ENCODE measurements around the gene LTK. TPM values are rescaled to one million over a fixed set of nuclear protein-coding genes. Genes with fewer than 3 reads are reported as not detected.

Gene LTK
- polyA plus RNA-seq, 3 donors: 0.12 TPM; not detected in 2

- under 1% methylated on average over 41 of the region's 41 CpGs for WGBS (ENCODE audit: insufficient coverage)
- H3K9ac ChIP-seq (ENCODE audit: insufficient read depth, low read length, poor library complexity, severe bottlenecking): peak overlapping the region; percentile 49
- peaks cover 58 to 86% (median 79%) of the 10 kb centered on the region in 3 donors for H3K27me3 Mint-ChIP-seq (ENCODE audit: low read depth in 3 of 3)
Observed at GRCh38 chr15:41493902-41494189, 19.8 kb downstream of the LTK start.

DNA sequence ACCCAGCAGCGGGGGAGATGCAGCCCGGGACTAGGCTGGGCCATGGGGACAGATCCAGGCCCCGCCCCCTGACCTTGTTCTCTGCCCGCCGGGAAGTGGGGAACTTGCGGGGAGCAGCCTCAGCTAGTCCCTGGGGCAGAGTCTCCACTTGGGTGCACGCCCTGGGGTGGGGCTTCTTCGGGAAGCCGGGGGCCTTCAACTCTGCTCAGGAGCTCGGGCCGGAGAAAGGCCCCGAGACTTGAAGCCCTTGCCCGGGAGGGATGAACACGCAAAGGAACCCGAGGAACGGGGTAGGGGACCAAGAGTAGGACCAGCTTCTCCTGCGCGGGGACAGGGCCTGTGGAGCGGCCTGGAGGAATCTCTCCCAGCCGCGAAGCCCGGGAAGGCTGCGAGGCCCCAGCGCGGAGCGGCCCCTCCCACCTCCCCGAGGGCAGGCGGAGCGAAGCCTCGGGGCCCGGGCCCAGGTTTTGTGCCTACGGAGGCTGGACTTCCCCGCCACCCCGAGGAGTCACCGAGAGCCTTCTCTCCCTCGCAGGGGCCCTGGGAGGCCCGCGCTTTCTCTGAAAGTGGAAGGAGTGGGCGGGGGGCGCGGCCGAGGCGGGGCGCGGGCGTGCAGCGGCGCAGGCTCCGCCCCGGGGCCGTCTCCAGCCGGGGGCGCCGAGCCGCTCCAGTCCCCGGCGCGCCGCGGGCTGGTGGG, 20.3 kb downstream of the LTK start, which contains the start of gene ITPKA:
TSS of gene ITPKA (plus strand) at position 670 of the 697 bp plus-strand sequence. CDS start 54 bp downstream, outside the sequence.
- Histone ChIP-seq H3K4me1 (ENCODE audit: control insufficient read depth in 1 of 2, insufficient read depth in 2 of 2, low read length in 2 of 2) (peaks cover 31 to 34% of the 10 kb centered on the region in 2 donors), H3K79me2 (ENCODE audit: insufficient read depth, low read length) (no peaks in the 10 kb centered on the region), H3K9me3 (replicated peaks in 1 of 2; ENCODE audit: control insufficient read depth in 1 of 2, insufficient read depth in 1 of 2, low read length in 2 of 2) (no peaks in the 10 kb centered on the region), H3K9ac (ENCODE audit: insufficient read depth, low read length, poor library complexity, severe bottlenecking) (peak within 1 kb of the TSS; percentile 64), H4K20me1 (ENCODE audit: insufficient read depth, low read length) (no peaks in the 10 kb centered on the region), H3K27me3 (ENCODE audit: control insufficient read depth in 2 of 2, insufficient read depth in 2 of 2, low read length in 2 of 2) (peaks cover 46 to 76% of the 10 kb centered on the region in 2 donors), H3K4me3 (replicated peaks in 1 of 3; ENCODE audit: low read depth in 2 of 3, low read length in 3 of 3) (peak within 1 kb of the TSS; percentile 47 to 90 (median 53)), H2AFZ (ENCODE audit: insufficient read depth, low read depth, low read length, poor library complexity, severe bottlenecking) (peak within 1 kb of the TSS; percentile 92), H3K4me2 (replicated peaks; ENCODE audit: extremely low read depth, low read length, poor library complexity, severe bottlenecking) (peak within 1 kb of the TSS; percentile 98), H3K36me3 (replicated peaks in 1 of 2; ENCODE audit: control insufficient read depth in 1 of 2, insufficient read depth in 2 of 2, low read length in 2 of 2) (no peaks in the 10 kb centered on the region), H3K27ac (ENCODE audit: low read depth in 1 of 2, low read length in 2 of 2) (no peak within 1 kb of the TSS)
- under 1% methylated on average over 57 of the region's 60 CpGs for WGBS (ENCODE audit: insufficient coverage)
- Mint-ChIP-seq H3K27me3 (ENCODE audit: low read depth in 3 of 3) (peaks cover 53 to 81% (median 74%) of the 10 kb centered on the region in 3 donors), H3K27ac (no peak within 1 kb of the TSS), H3K36me3 (peaks cover 4 to 7% of the 10 kb centered on the region in 2 donors), H3K4me1 (peaks cover 20% of the 10 kb centered on the region), H3K4me3 (peak within 1 kb of the TSS; percentile 86 to 92), H3K9me3 (peaks cover 0 to 22% (median 4%) of the 10 kb centered on the region in 7 donors)
- peak in 2 of 3 donors; percentile 32 to 57 for DNase-seq
- intact Hi-C loops (cut with micrococcal nuclease): no loop called here
- no peak for TF ChIP-seq CTCF (IDR thresholded peaks at IDR 0.05)

More at GRCh38 chr15:41493902-41494189, 19.8 kb downstream of the LTK start:
- no peak overlapping the region for H3K27ac ChIP-seq (ENCODE audit: low read depth in 1 of 2, low read length in 2 of 2)
- no peak for DNase-seq
- Mint-ChIP-seq H3K36me3 (peaks cover 4 to 7% of the 10 kb centered on the region in 2 donors), H3K4me1 (peaks cover 20% of the 10 kb centered on the region), H3K9me3 (peaks cover 0 to 23% (median 4%) of the 10 kb centered on the region in 7 donors), H3K27ac (no peak overlapping the region), H3K4me3 (peak overlapping the region; percentile 76 to 86)
- peak overlapping the region; percentile 98 for H3K4me2 ChIP-seq (replicated peaks; ENCODE audit: extremely low read depth, low read length, poor library complexity, severe bottlenecking)
- no peaks in the 10 kb centered on the region for H4K20me1 ChIP-seq (ENCODE audit: insufficient read depth, low read length)
- peak overlapping the region; percentile 31 to 90 (median 53) for H3K4me3 ChIP-seq (replicated peaks in 1 of 3; ENCODE audit: low read depth in 2 of 3, low read length in 3 of 3)
- H2AFZ ChIP-seq (ENCODE audit: insufficient read depth, low read depth, low read length, poor library complexity, severe bottlenecking): peak overlapping the region; percentile 72
- H3K36me3 ChIP-seq (replicated peaks in 1 of 2; ENCODE audit: control insufficient read depth in 1 of 2, insufficient read depth in 2 of 2, low read length in 2 of 2): no peaks in the 10 kb centered on the region
- no peak for TF ChIP-seq CTCF (IDR thresholded peaks at IDR 0.05)
- intact Hi-C loops (cut with micrococcal nuclease): no loop called here
- peaks cover 31 to 34% of the 10 kb centered on the region in 2 donors for H3K4me1 ChIP-seq (ENCODE audit: control insufficient read depth in 1 of 2, insufficient read depth in 2 of 2, low read length in 2 of 2)
- no peaks in the 10 kb centered on the region for H3K9me3 ChIP-seq (replicated peaks in 1 of 2; ENCODE audit: control insufficient read depth in 1 of 2, insufficient read depth in 1 of 2, low read length in 2 of 2)
- peaks cover 50 to 81% of the 10 kb centered on the region in 2 donors for H3K27me3 ChIP-seq (ENCODE audit: control insufficient read depth in 2 of 2, insufficient read depth in 2 of 2, low read length in 2 of 2)
- H3K79me2 ChIP-seq (ENCODE audit: insufficient read depth, low read length): no peaks in the 10 kb centered on the region

Data from CD14-positive monocyte (primary cell).